HepG2 (cell line): ENCODE data around the gene DAB1. TPM values are rescaled to one million over a fixed set of nuclear protein-coding genes. Genes with fewer than 3 reads are reported as not detected.
A peak's percentile ranks its signal among the peaks of the same experiment; 100 is the strongest.

Source experiments
- AGO2 ChIP-seq: fragments of 200-400 bp; formaldehyde crosslinking; optimal IDR thresholded peaks from 2 replicates; pipeline ENCODE3; 2017; ENCODE audit warnings: mild to moderate bottlenecking, low read depth, low read length, moderate library complexity
- ASH2L ChIP-seq: fragments of 300-600, 200-600 bp; sonication (generic); IDR thresholded peaks from 2 replicates; pipeline ENCODE4 v1.7.0; 2017; ENCODE audit warnings: low read depth, mild to moderate bottlenecking, moderate library complexity, mixed read lengths, low read length; ENCODE audit not compliant: insufficient read length
- GPN1 ChIP-seq: sonication (generic); formaldehyde crosslinking; IDR thresholded peaks from 2 replicates; pipeline ENCODE4 v1.5.1; 2020; ENCODE audit warnings: missing genetic modification reagents, borderline replicate concordance
- HMGXB3 ChIP-seq: sonication (generic); formaldehyde crosslinking; IDR thresholded peaks from 2 replicates; pipeline ENCODE4 v1.4.0; 2020; ENCODE audit warnings: missing genetic modification reagents, borderline replicate concordance
- JUND ChIP-seq: sonication (generic); formaldehyde crosslinking; IDR thresholded peaks from 2 replicates; pipeline ENCODE4 v1.8.0; 2022; ENCODE audit warnings: mild to moderate bottlenecking, missing genetic modification reagents
- KAT7 ChIP-seq: IDR thresholded peaks from 2 replicates; pipeline ENCODE4 v1.6.1; 2018; ENCODE audit warnings: borderline replicate concordance, missing compliant biosample characterization
- MATR3 ChIP-seq: sonication (generic); formaldehyde crosslinking; IDR thresholded peaks from 2 replicates; pipeline ENCODE4 v1.4.0; 2020; ENCODE audit warnings: missing genetic modification reagents
- MZF1 ChIP-seq: sonication (generic); formaldehyde crosslinking; IDR thresholded peaks from 2 replicates; pipeline ENCODE4 v1.8.1; 2023; ENCODE audit warnings: mild to moderate bottlenecking, missing genetic modification reagents, borderline replicate concordance
- NR2C2 ChIP-seq: sonication (generic); formaldehyde crosslinking; IDR thresholded peaks from 2 replicates; pipeline ENCODE4 v1.4.0; 2020; ENCODE audit warnings: missing genetic modification reagents, mild to moderate bottlenecking, moderate library complexity, borderline replicate concordance
- PPARG ChIP-seq: conservative IDR thresholded peaks from 2 replicates; pipeline ENCODE4 v1.6.1; 2016; ENCODE audit warnings: missing biosample characterization, missing genetic modification reagents
- RXRB ChIP-seq: IDR thresholded peaks from 2 replicates; pipeline ENCODE4 v1.6.1; 2016; ENCODE audit warnings: borderline replicate concordance, missing genetic modification reagents, missing compliant biosample characterization
- SIX1 ChIP-seq: sonication (generic); formaldehyde crosslinking; IDR thresholded peaks from 2 replicates; pipeline ENCODE4 v1.4.0; 2020; ENCODE audit warnings: missing genetic modification reagents, borderline replicate concordance
- SNAI1 ChIP-seq: sonication (generic); formaldehyde crosslinking; IDR thresholded peaks from 2 replicates; pipeline ENCODE4 v1.5.0; 2020; ENCODE audit warnings: mild to moderate bottlenecking, missing genetic modification reagents, borderline replicate concordance
- SOX6 ChIP-seq, 2 experiments: fragments of 450-650 bp in 1 of 2; sonication (generic) in 1 of 2; formaldehyde crosslinking in 1 of 2; IDR thresholded peaks; 2 replicates each; pipeline versions ENCODE4 v1.4.0 to v1.6.1; 2017 to 2020; ENCODE audit warnings: antibody characterized with exemption in 1 of 2, mild to moderate bottlenecking in 1 of 2, missing genetic modification reagents in 1 of 2
- TAF15 ChIP-seq: fragments of 200-400 bp; formaldehyde crosslinking; IDR thresholded peaks from one replicate; pipeline ENCODE4 v1.6.1; 2018; ENCODE audit warnings: mild to moderate bottlenecking, low read depth, low read length; ENCODE audit not compliant: poor library complexity, severe bottlenecking
- TEAD3 ChIP-seq: optimal IDR thresholded peaks from 2 replicates; pipeline ENCODE3; 2016; ENCODE audit warnings: borderline replicate concordance
- TFDP2 ChIP-seq: sonication (generic); formaldehyde crosslinking; IDR thresholded peaks from 2 replicates; pipeline ENCODE4 v1.4.0; 2020; ENCODE audit warnings: missing genetic modification reagents
- YY1 ChIP-seq: IDR thresholded peaks from 2 replicates; pipeline ENCODE4 v1.6.1; 2011; ENCODE audit warnings: low read length, low read depth, moderate library complexity, mild to moderate bottlenecking; ENCODE audit not compliant: insufficient read depth, insufficient replicate concordance
- ZNF124 ChIP-seq: sonication (generic); formaldehyde crosslinking; IDR thresholded peaks from 2 replicates; pipeline ENCODE4 v1.4.0; 2020; ENCODE audit warnings: missing genetic modification reagents
- ZNF234 ChIP-seq: sonication (generic); formaldehyde crosslinking; conservative IDR thresholded peaks from 2 replicates; pipeline ENCODE4 v1.5.1; 2020; ENCODE audit warnings: mild to moderate bottlenecking, missing genetic modification reagents
- ZNF235 ChIP-seq: sonication (generic); formaldehyde crosslinking; IDR thresholded peaks from 2 replicates; pipeline ENCODE4 v1.8.1; 2023; ENCODE audit warnings: mild to moderate bottlenecking, missing genetic modification reagents, borderline replicate concordance
- ZNF3 ChIP-seq: IDR thresholded peaks from 2 replicates; pipeline ENCODE4 v1.7.0; 2017; ENCODE audit warnings: inconsistent platforms
- ZNF317 ChIP-seq: sonication (generic); formaldehyde crosslinking; IDR thresholded peaks from 2 replicates; pipeline ENCODE4 v1.5.0; 2020; ENCODE audit warnings: mild to moderate bottlenecking, missing genetic modification reagents
- ZNF343 ChIP-seq: sonication (generic); formaldehyde crosslinking; IDR thresholded peaks from 2 replicates; pipeline ENCODE4 v1.4.0; 2020; ENCODE audit warnings: mild to moderate bottlenecking, missing genetic modification reagents
- ZNF543 ChIP-seq: sonication (generic); formaldehyde crosslinking; IDR thresholded peaks from 2 replicates; pipeline ENCODE4 v1.4.0; 2020; ENCODE audit warnings: mild to moderate bottlenecking, missing genetic modification reagents
- ZNF556 ChIP-seq: sonication (generic); formaldehyde crosslinking; IDR thresholded peaks from 2 replicates; pipeline ENCODE4 v1.4.0; 2020; ENCODE audit warnings: mild to moderate bottlenecking, missing genetic modification reagents, borderline replicate concordance
- ZNF724P ChIP-seq: sonication (generic); formaldehyde crosslinking; IDR thresholded peaks from 2 replicates; pipeline ENCODE4 v1.8.0; 2022; ENCODE audit warnings: missing genetic modification reagents, borderline replicate concordance
- ZNF777 ChIP-seq: sonication (generic); formaldehyde crosslinking; IDR thresholded peaks from 2 replicates; pipeline ENCODE4 v1.4.0; 2020; ENCODE audit warnings: missing genetic modification reagents
- polyA plus RNA-seq, 8 experiments: library from polyadenylated mRNA; depleted of rRNA in 3 of 8; stranded (reverse) in 7 of 8; unstranded in 1 of 8; fragments of >200 nt; fragmentation: Illumina TruSeq in 4 of 8; extraction: Trizol in 4 of 8; gene quantifications; 2 replicates each; pipeline versions ENCODE4 v1.2.1 to v1.2.3, GENCODE V29; 2011 to 2016; ENCODE audit warnings: low read depth in 4 of 8, missing spikeins in 1 of 8, mixed read lengths in 1 of 8; ENCODE audit not compliant: insufficient read depth in 1 of 8
- total RNA-seq, 5 experiments: library from RNA; depleted of rRNA; stranded (reverse); fragments of >200 nt; fragmentation: Illumina TruSeq; extraction: Trizol; gene quantifications; 2 replicates each; pipeline ENCODE4 v1.2.3, GENCODE V29; 2016; ENCODE audit warnings: low read depth in 1 of 5

Gene DAB1
- total and polyA plus RNA-seq, 2 of the 13 experiments (the other 11 are each of a cell fraction or from before 2014, with no cell fraction given), result 0.04 to 0.13 TPM

GRCh38 chr1:57464756-57465155 lies 40.9 kb upstream of the DAB1 start (continued):
- TF ChIP-seq SNAI1 (CRISPR knock-in tag), result no peak
- TF ChIP-seq ZNF317 (CRISPR knock-in tag), result peak; percentile 52; the same call in 1 of the 2 replicates
- TF ChIP-seq ZNF124 (CRISPR knock-in tag), result 0 out of 2 replicates have a peak, but pooled peaks have one; percentile 59
- no peak for TF ChIP-seq MZF1 (CRISPR knock-in tag)
- peak; percentile 53; the same call in 1 of the 2 replicates for TF ChIP-seq RXRB (CRISPR knock-in tag)
- peak; percentile 47; the same call in 1 of the 2 replicates for TF ChIP-seq ZNF556 (CRISPR knock-in tag)
- no peak for TF ChIP-seq SOX6 (IDR thresholded peaks at IDR 0.05)
- peak; percentile 99 for TF ChIP-seq SOX6 (CRISPR knock-in tag; IDR thresholded peaks at IDR 0.05)
- TF ChIP-seq JUND (CRISPR knock-in tag), result 0 out of 2 replicates have a peak, but pooled peaks have one; percentile 31
- peak; percentile 45; the same call in 1 of the 2 replicates for TF ChIP-seq PPARG
- TF ChIP-seq ZNF235, result no peak
- TF ChIP-seq TFDP2 (CRISPR knock-in tag), result no peak
- TF ChIP-seq TAF15, result no peak
- TF ChIP-seq ZNF543 (CRISPR knock-in tag), result no peak
- no peak for TF ChIP-seq NR2C2 (CRISPR knock-in tag)
- TF ChIP-seq GPN1 (CRISPR knock-in tag), result no peak
- no peak for TF ChIP-seq MATR3 (CRISPR knock-in tag)
- TF ChIP-seq HMGXB3 (CRISPR knock-in tag), result no peak
- no peak for TF ChIP-seq YY1
- TF ChIP-seq ZNF3 (CRISPR knock-in tag), result no peak
- no peak for TF ChIP-seq ZNF234 (CRISPR knock-in tag)
- TF ChIP-seq KAT7 (CRISPR knock-in tag), result no peak
- peak; percentile 93 for TF ChIP-seq SIX1
- no peak for TF ChIP-seq ZNF724P (CRISPR knock-in tag)
- TF ChIP-seq ASH2L, result peak; percentile 34
- no peak for TF ChIP-seq AGO2
- no peak for TF ChIP-seq ZNF343 (CRISPR knock-in tag)
- peak; percentile 52 for TF ChIP-seq TEAD3 (CRISPR knock-in tag)
- TF ChIP-seq ZNF777, result no peak
